Activated T-cell treated with anti-CD3 and anti-CD28 coated beads, Interleukin-2, amount 50 U/mL, for 4 hours (primary cell): ENCODE measurements around the gene MDK. TPM values are rescaled to one million over a fixed set of nuclear protein-coding genes. Genes with fewer than 3 reads are reported as not detected.
"Not testable (repeated sequence)": the region's sequence is repeated elsewhere in the genome, so short reads cannot be mapped to it uniquely, and the experiment has no call there.

Experiments
- ATAC-seq, 2 donors: fragments of 200-7000 bp; cut with Tn5 transposase; one replicate each; pipeline ENCODE4 v1.10.0; 2021
- DNase-seq: peaks from one replicate; pipeline ENCODE4 v3.0.0-alpha.2; 2020
- H3K27me3 Mint-ChIP-seq: one replicate; pipeline ENCODE4 v1.8.0; 2021; ENCODE audit warnings: low read depth, mixed read lengths
- H3K36me3 Mint-ChIP-seq: one replicate; pipeline ENCODE4 v1.8.0; 2022; ENCODE audit warnings: mixed read lengths; ENCODE audit not compliant: insufficient read depth
- H3K4me1 Mint-ChIP-seq: one replicate; pipeline ENCODE4 v1.8.0; 2021; ENCODE audit warnings: low read depth, mixed read lengths
- H3K4me3 Mint-ChIP-seq: one replicate; pipeline ENCODE4 v1.8.0; 2021; ENCODE audit warnings: mild to moderate bottlenecking, moderate library complexity, mixed read lengths
- H3K9me3 Mint-ChIP-seq: one replicate; pipeline ENCODE4 v1.8.0; 2021; ENCODE audit warnings: mixed read lengths
- total RNA-seq, 3 donors: library from RNA; stranded (reverse); gene quantifications; one replicate each; pipeline ENCODE4 v1.2.1, GENCODE V29; 2021

The MDK gene
- total RNA-seq, 3 donors from 2014 or later: 2.1 to 3.0 (median 2.9) TPM

- no peak overlapping the region for H3K4me3 Mint-ChIP-seq
- no peaks in the 10 kb centered on the region for H3K27me3 Mint-ChIP-seq
- peaks cover 12% of the 10 kb centered on the region for H3K36me3 Mint-ChIP-seq
- peaks cover 34% of the 10 kb centered on the region for H3K4me1 Mint-ChIP-seq
- ATAC-seq: peak; percentile 60 to 73
- DNase-seq: peak; percentile 53
- H3K9me3 Mint-ChIP-seq: no peaks in the 10 kb centered on the region
Observed at GRCh38 chr11:46369458-46370152, 11.9 kb upstream of the MDK start.

DNA sequence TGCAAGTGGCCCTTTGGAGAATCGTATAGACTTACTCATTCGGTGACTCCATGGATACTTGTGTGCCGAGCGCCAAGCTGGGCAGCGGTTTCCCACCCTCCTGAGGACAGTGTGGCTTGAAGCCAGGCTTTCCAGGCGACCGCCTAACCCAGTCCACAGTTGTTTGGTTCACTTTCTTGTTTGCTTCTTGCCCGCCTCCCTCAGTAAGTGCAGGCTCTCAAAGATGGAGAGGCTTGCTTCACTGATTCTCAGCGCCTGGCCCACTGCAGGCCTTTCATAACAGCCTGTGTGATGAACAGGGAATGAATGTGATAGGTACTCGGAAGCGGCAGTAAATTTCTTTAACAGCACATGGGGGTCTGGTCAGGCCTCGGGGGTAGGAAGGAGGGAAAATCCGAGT lies 11.2 kb upstream of the MDK start:
- peaks cover 12% of the 10 kb centered on the region for H3K36me3 Mint-ChIP-seq
- no peak overlapping the region for H3K4me3 Mint-ChIP-seq
- peaks cover 27% of the 10 kb centered on the region for H3K4me1 Mint-ChIP-seq
- H3K27me3 Mint-ChIP-seq: no peaks in the 10 kb centered on the region
- no peaks in the 10 kb centered on the region for H3K9me3 Mint-ChIP-seq
- ATAC-seq (no peak), DNase-seq (no peak)

GRCh38 chr11:46371262-46371661 lies 10.2 kb upstream of the MDK start:
- Mint-ChIP-seq H3K36me3 (peaks cover 12% of the 10 kb centered on the region), H3K4me1 (peaks cover 21% of the 10 kb centered on the region)
- H3K9me3 Mint-ChIP-seq, ATAC-seq, DNase-seq, H3K27me3 Mint-ChIP-seq, H3K4me3 Mint-ChIP-seq: not testable (repeated sequence)

DNA sequence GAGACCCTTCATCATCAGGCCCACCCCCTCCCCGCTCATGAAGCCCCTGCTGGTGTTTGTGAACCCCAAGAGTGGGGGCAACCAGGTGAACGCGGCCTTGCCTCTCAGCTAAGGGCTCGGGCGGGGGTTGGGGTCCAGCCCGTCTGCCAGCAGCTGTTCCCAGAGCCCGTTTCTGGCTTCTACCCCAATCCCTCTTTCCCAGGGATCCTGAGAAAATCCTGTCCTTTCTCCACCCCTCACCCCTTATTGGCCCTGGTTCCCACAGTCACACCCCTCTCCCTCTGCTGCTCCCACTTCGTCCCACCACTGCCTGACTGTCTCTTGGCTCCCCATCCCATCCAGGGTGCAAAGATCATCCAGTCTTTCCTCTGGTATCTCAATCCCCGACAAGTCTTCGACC lies 9.4 kb upstream of the MDK start:
- Mint-ChIP-seq H3K4me3 (no peak overlapping the region), H3K4me1 (peaks cover 19% of the 10 kb centered on the region), H3K27me3 (no peaks in the 10 kb centered on the region), H3K36me3 (peaks cover 16% of the 10 kb centered on the region), H3K9me3 (no peaks in the 10 kb centered on the region)
- ATAC-seq (no peak), DNase-seq (no peak)

- H3K36me3 Mint-ChIP-seq: peaks cover 20% of the 10 kb centered on the region
- peaks cover 15% of the 10 kb centered on the region for H3K4me1 Mint-ChIP-seq
- H3K4me3 Mint-ChIP-seq, H3K27me3 Mint-ChIP-seq, ATAC-seq, DNase-seq, H3K9me3 Mint-ChIP-seq: not testable (repeated sequence)
Observed at GRCh38 chr11:46372501-46372900, 9.0 kb upstream of the MDK start.

DNA sequence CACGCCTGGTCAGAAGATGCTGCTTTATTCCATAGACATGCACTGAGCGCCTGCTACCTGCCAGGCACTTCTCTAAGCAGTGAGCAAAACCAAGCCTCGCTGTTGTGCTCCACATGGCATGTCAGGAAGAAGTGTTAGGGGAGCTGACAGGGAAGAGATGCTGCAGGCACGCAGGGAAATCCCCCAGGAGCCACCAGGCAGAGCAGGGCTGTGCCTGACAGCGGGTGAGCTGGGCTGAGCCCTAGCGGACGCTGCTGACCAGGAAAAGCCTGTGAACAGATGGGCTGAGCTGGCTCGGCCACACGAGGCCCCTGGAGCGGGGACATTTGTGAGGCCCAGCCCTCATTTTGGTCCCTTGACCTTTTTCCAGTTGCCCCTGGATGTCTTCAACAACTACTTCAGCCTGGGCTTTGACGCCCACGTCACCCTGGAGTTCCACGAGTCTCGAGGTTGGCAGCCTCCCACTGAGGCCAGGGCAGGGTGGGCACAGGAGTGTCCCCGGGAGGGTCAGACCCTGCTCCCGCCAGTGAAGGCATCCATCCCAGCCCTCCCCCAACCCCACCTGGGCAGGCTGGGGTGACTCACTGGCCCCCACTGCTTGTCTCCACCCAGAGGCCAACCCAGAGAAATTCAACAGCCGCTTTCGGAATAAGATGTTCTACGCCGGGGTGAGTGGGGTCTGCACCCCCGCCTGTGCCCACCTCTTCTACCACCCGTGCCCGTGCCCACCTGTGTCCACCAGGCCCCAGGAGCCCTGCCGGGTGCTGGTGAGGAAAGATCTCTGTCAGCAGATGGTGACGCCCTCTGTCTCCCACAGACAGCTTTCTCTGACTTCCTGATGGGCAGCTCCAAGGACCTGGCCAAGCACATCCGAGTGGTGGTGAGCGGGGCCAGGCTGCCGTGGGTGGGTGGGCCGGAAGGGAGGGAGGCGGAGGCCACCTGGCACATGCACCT lies 7.4 kb upstream of the MDK start:
- DNase-seq: no peak
- peaks cover 23% of the 10 kb centered on the region for H3K36me3 Mint-ChIP-seq
- no peak overlapping the region for H3K4me3 Mint-ChIP-seq
- H3K9me3 Mint-ChIP-seq: no peaks in the 10 kb centered on the region
- H3K27me3 Mint-ChIP-seq: no peaks in the 10 kb centered on the region
- peaks cover 8% of the 10 kb centered on the region for H3K4me1 Mint-ChIP-seq
- ATAC-seq: no peak

DNA sequence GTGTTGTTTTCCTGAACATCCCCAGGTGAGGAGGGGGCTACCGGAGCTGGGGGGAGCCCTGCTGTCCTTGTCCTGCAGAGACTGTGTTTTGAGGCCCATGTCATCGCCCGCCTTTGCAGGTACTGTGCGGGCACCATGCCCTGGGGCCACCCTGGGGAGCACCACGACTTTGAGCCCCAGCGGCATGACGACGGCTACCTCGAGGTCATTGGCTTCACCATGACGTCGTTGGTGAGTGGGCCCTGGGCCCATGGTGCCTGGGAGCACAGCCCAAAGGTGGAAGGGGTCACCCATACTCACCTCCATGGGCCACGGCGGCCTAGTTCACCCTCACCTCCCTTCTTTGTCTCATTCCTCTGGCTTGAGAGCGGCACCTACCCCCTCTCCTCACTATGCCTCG lies 6.7 kb upstream of the MDK start:
- DNase-seq (no peak), ATAC-seq (no peak)
- no peaks in the 10 kb centered on the region for H3K9me3 Mint-ChIP-seq
- H3K4me1 Mint-ChIP-seq: peaks cover 2% of the 10 kb centered on the region
- peaks cover 19% of the 10 kb centered on the region for H3K36me3 Mint-ChIP-seq
- no peaks in the 10 kb centered on the region for H3K27me3 Mint-ChIP-seq
- no peak overlapping the region for H3K4me3 Mint-ChIP-seq

DNA sequence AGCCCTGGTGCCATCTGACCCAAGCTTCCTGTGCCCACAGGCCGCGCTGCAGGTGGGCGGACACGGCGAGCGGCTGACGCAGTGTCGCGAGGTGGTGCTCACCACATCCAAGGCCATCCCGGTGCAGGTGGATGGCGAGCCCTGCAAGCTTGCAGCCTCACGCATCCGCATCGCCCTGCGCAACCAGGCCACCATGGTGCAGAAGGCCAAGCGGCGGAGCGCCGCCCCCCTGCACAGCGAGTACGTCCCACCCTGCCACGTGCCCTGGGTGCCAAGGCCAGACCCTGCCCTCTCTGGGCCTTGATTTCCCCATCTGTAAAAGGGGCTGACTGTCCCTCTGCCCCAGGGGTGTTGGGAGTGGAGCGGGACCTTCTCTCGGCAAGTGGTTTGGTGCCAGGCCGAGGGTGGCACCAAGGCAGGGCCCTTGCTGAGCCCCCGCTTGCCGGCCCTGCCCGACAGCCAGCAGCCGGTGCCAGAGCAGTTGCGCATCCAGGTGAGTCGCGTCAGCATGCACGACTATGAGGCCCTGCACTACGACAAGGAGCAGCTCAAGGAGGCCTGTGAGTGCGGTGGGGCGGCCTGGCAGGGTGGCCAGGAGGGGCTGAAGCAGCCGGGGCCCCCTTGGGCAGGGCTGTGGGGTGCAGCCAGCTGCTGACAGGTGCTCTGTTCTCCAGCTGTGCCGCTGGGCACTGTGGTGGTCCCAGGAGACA lies 5.9 kb upstream of the MDK start:
- peaks cover 16% of the 10 kb centered on the region for H3K36me3 Mint-ChIP-seq
- ATAC-seq (no peak), DNase-seq (no peak)
- H3K4me3 Mint-ChIP-seq: no peak overlapping the region
- H3K4me1 Mint-ChIP-seq: peaks cover 3% of the 10 kb centered on the region
- H3K27me3 Mint-ChIP-seq: no peaks in the 10 kb centered on the region
- no peaks in the 10 kb centered on the region for H3K9me3 Mint-ChIP-seq

DNA sequence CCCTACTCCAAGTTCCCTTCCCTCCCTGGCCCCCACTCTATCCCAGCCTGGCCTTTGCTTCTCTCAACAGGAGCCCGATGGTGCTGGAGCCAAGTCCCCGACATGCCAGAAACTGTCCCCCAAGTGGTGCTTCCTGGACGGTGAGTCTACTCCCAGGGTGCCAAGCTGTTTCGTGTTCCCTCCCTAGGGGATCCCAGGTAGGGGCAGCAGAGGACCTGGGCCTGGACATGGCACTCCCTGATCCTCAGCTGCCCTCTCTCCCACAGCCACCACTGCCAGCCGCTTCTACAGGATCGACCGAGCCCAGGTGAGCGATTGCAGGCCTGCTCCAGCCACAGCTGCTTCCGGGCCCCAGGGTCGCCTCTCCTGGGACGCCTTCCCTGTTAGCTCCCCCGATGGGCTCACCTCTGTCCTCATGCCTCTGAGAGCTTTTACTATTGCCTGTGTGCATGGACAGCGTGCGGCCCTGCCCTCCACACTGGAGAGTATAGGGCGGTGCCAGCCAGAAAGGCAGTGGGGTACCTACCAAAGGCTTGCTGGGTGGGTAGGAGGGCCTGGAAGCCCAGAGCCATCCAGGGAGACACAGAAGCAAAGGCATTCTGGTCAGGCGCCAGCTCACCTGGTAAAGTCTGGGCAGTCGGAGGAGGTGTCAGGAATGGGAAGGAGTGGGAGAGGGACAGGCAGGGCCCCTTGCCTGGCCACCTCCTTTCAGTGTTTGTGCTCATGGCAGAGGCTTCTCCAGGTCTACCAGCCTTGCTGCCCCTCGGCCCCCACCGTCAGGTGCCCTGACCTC lies 5.0 kb upstream of the MDK start:
- Mint-ChIP-seq H3K36me3 (peaks cover 14% of the 10 kb centered on the region), H3K27me3 (no peaks in the 10 kb centered on the region), H3K4me3 (no peak overlapping the region), H3K4me1 (peaks cover 3% of the 10 kb centered on the region), H3K9me3 (no peaks in the 10 kb centered on the region)
- DNase-seq: no peak
- no peak for ATAC-seq

DNA sequence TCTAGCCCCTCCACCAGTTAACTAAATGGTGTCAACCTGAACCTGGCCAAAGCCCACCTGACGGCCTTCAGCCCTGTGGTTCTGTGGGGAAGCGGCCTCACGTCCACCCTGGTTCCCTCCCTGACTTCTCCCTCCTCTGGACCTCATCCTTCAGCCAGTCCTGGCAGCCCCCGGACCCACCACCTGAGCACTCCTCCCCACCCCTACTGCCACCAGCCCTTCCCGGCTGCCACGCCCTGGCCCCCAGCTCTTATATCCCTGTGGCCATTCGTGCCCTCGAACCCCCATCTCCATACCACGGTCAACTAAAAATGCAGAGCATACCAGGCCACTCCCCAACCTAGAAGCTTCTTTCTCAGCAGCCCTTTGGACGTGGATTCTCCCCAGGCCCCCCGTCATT lies 4.2 kb upstream of the MDK start:
- ATAC-seq: no peak
- no peak for DNase-seq
- Mint-ChIP-seq H3K4me3 (no peak overlapping the region), H3K4me1 (peaks cover 7% of the 10 kb centered on the region), H3K27me3 (peaks cover 5% of the 10 kb centered on the region), H3K36me3 (peaks cover 13% of the 10 kb centered on the region), H3K9me3 (no peaks in the 10 kb centered on the region)

DNA sequence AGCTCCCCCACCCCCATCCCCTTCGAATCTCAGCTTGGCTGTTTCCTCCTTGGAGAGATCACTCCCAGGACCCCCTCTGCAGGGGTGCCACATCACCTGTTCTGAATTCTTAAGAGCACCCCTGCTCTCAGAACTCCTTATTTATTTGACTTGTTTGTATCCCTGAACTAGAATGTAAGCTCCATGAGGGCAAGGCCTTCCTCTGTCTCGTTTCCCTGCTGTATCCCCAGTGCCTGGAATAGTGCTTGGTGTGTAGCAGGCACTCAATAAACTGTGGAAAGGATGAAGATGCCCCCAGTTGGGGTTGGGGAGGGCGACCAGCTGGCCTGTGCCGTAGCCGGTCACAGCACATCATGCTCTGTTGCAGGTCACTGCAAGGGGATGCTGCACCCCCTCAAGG lies 3.6 kb upstream of the MDK start:
- DNase-seq: no peak
- Mint-ChIP-seq H3K4me1 (peaks cover 7% of the 10 kb centered on the region), H3K9me3 (no peaks in the 10 kb centered on the region), H3K36me3 (peaks cover 13% of the 10 kb centered on the region), H3K4me3 (no peak overlapping the region), H3K27me3 (peaks cover 6% of the 10 kb centered on the region)
- ATAC-seq: no peak

DNA sequence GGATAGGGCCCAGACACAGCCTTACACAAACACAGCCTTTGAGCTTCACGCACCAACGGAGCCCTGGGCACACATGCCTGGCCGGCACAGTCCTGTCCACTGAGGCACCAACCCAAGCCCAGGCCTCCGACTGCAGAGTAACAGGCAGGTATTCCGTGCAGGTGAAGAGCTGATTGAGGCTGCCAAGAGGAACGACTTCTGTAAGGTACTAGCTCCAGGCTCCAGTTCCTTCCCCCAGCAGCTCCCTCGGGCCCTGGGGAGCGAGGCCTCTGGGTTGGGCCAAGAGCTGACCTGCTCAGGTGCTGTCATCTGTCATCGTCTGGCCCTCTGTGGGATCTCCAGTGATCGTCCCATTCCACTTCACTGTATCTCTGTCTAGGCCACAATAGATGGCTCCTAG lies 3.2 kb upstream of the MDK start:
- Mint-ChIP-seq H3K36me3 (peaks cover 13% of the 10 kb centered on the region), H3K4me1 (peaks cover 7% of the 10 kb centered on the region), H3K9me3 (no peaks in the 10 kb centered on the region), H3K27me3 (peaks cover 9% of the 10 kb centered on the region), H3K4me3 (no peak overlapping the region)
- ATAC-seq (no peak), DNase-seq (no peak)

GRCh38 chr11:46378811-46379481 lies 2.5 kb upstream of the MDK start:
- no peak for DNase-seq
- Mint-ChIP-seq H3K36me3 (peaks cover 13% of the 10 kb centered on the region), H3K9me3 (no peaks in the 10 kb centered on the region), H3K27me3 (peaks cover 16% of the 10 kb centered on the region), H3K4me1 (peaks cover 7% of the 10 kb centered on the region), H3K4me3 (no peak overlapping the region)
- no peak for ATAC-seq
